RPMI8226 (cell line): ENCODE results near the gene FAM240B.

Experiments used
- DNase-seq: peaks from one replicate; pipeline ENCODE4 v3.0.0-alpha.2; 2015

Gene FAM240B

DNA sequence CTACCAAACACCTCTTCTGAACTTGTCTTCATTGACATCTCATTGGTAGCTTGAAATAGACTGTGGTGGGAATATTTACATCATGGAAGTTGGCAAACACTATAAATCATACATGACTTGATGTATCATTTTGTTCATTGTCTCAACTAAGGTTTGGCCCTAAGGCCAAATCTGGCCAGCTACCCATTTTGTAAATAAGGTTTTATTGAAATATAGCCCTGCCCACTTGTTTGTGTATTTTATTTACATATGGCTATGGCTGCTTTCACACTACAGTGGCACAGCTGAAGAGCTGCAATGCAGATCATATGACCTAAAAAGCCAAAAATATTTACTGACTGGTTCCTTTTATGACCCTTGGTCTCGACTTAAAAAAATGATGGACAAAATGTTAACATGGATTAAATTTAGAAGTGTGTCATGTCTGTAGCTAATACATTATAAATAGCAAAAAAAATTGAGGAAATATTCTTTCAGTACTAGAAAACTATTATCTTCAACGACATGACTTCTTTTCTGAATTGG lies 22.1 kb downstream of the FAM240B start:
- no peak for DNase-seq

DNA sequence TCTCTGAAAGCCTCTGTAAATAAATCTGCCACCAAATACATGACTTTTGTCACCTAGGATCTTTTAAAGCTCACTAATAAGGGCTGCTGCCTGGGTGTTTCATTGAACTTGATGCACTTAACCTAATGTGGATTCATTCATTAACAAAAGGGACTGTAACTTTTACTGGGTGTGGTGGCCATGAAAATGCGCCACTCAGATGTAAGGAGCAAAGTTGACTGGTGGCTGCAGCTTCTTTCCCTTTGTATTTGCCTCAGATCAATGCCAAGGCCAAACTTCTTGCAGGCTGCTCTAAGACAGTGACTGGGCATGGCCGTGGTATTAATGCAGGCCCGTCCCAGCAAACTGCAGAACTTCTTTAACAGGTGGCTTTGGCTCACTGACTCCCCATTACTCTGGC lies 22.9 kb downstream of the FAM240B start:
- no peak for DNase-seq

DNA sequence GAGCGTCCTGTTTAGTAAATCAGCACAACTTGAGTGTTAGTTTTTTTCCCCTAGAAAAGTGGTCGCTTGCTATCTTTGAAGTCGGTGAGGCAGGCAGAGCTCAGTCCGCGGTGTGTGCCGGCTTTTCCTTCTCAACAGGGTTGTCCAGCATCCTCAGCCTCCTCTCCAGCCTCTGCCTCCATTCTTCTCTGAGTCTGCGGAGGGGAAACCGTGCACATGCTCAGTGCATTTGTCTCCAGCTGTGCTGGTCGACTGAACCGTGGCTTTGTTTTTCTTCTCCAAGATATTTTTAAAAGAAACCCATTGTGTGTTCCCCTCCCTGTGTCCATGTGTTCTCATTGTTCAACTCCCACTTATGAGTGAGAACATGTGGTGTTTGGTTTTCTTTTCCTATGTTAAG lies 25.3 kb downstream of the FAM240B start:
- DNase-seq: no peak

DNA sequence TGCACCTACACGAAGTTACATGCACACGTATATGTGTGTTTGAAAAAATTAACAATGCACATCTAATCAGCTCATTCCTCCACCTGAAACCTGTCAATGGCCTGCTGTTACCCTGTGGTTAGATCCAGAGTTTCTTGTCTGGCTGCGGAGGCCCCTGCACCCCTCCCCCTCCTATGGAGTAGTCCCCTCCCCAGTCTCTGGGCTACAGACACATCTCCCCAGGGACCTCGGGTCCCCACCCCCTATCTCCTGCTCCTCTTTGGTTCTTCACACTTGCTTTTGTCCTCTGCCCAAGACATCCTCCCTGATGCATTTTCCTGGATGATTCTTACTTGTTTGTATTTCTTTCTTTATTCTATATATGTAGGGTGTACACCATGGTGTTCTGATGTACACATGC lies 27.2 kb downstream of the FAM240B start:
- DNase-seq: no peak

DNA sequence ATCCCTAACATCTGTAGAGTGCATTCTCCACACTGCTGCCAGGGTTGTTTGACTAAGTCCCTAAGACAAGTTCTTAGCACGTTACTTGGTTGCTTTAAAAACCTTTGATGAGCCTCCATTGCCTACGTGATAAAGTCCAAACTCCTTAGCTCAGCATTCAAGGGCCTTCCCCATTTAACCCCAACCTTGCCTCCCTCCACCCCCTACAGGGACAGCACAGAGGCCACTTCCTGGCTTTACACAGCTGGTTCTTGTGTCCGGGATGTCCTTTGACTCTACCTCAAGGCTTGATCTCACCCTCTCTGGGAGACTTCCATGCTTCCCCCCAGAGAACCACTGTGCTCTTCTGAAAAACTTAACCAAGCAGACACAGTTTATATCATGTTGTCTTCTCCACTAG lies 29.4 kb downstream of the FAM240B start:
- DNase-seq: no peak

DNA sequence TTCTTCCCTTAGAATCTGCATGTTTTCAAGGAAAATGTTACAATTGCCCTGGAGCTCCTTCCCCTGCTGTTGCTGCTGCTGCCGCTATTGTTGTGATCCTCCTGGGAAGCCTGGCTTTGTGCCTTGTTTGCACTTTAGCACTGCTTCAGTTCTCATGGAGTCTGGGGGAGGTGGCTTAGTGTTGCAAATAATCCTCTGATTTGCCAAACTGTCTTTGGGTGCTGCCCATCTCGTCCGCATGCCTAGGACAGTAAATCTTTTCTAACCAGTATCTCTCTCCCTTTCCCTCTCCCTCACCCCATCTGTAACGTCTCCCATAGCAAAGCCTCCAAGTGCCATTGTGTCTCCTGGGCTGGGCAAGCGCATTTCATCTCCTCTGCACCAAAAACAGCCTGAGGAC lies 30.3 kb downstream of the FAM240B start:
- no peak for DNase-seq

DNA sequence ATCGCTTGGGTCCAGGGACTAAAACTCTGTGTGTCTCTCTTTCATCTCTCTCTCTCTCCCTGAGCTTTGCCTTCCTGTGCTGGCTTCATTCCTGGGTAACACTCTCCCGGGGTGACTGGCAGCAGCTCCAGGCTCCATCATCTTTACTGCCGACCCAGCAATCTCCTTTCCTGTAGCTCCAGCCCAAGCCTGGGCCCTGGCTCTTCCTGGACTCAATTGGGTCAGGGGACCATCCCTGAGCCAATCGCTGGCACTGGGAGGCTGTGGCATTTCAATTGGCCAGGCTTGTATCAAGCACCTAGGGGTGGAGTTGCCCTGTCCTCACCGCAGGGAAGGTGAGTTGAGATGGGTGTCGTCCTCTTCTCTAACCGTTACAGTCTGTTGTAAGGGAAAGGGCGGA lies 31.9 kb downstream of the FAM240B start:
- no peak for DNase-seq

DNA sequence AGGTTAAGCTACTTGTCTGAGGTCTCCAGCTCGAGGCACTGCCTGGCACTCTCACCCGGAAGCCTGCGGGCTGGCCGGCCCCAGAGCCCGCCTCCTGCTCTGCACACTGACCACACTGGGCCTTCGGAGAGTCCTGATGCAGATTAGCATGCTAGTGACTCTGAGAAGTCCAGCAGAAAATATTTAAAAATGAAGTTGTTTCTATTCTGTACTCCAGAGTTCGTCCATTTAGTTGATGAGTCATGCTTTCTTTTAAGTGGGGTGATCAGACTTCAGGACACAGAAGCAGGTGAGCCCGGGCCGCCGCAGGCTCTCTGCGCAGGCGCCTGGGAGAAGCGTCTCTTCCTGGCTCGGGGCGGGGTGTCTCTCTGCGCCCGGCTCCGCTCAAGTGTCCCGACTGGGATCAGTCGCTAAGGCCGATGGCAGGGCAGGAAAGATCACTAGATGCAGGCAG lies 32.5 kb downstream of the FAM240B start:
- peak; percentile 59 for DNase-seq

DNA sequence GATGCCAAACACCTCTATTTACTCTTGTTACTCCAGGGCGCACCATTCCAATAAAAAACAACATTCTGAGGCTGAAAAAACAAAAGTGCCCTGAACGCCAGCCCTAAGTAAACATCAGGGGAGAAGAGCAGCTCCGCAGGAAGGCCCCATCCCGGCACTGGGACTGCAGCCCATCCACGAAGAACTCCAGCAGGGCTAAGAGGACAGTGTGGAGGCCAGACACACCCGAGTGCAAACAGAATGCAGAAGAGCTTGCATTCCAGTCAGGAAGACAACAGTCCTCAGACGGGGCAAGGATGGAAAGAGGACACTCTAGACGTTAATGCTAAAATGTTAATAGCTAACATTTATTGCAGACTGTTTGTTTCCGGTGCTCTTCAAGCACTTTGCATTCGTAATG lies 33.0 kb downstream of the FAM240B start:
- DNase-seq: no peak

DNA sequence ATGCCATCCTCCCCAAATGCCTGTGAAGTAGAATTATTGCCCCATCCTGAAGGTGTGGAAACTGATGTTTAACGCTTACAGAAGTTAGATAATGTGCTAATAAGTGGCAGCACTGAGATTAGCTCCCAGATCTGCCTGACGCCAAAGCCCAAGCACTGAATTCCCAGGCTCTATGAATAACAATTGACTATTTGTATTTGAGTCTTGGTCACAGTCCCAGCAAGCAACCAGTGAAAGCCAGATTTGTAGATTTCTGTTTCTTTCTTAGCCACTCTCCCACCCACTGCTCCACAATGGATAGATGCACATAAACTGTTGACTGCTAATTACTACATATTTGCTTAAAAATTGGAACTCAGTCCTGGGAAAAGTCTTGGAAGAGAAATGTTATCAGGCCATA lies 34.4 kb downstream of the FAM240B start:
- DNase-seq: no peak

DNA sequence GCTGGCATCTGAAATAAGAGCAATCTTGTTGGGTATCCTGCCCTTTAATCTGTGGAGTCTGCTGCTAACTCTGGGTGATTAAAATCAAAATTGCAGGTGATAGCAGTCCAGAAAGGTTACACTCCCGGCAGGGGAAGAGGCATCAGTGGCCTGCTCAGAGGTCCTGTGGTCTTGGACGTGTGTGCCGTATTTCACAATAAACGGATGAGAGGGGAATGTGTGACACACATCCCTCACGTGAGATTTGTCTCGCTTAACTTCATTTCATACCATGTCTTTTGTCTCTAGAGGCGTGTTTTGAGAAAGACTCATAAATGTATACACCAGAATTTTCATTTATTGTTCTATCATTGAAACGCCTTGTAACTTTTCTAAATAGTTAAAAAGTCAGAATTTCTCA lies 36.6 kb downstream of the FAM240B start:
- DNase-seq: no peak

DNA sequence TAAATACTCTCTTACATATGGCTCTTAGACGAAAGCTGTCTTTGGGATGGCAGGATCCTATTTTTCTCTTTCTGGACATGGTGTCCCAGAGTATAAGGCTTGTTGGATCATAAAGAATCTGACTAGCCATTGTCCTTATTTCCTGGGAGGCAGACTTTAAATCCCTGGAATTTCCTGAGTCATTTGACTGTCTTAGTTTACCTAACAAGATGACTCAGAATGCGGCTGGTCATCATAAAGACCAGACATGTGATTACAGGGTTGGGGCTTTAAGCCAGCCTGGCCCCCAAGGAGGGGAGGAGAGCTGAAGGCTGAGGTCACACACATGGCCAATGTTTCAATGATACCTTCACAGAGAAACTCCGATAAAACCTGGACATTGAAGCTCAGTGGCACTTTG lies 37.2 kb downstream of the FAM240B start:
- no peak for DNase-seq

DNA sequence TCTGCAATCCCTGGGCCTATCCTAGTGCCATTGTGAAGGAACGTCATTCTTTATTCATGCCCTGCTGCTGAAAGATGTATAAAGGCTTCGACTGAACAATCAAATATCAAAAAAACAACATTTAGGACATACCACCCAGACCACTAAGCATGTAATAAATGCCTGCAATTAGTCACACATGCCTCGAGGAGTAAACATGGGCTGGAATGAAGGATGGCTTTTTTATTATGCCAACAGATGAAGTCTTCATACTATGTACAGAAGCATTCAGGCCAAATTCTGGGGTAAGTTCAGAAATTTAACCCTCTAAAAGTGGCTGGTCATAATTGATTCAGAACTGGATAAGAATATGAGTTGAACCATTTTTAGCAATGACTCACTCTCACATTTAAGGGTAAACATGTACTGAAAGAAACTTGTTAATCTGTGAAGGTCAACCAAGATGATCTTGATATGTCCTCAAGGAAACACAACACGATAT lies 38.1 kb downstream of the FAM240B start:
- no peak for DNase-seq

DNA sequence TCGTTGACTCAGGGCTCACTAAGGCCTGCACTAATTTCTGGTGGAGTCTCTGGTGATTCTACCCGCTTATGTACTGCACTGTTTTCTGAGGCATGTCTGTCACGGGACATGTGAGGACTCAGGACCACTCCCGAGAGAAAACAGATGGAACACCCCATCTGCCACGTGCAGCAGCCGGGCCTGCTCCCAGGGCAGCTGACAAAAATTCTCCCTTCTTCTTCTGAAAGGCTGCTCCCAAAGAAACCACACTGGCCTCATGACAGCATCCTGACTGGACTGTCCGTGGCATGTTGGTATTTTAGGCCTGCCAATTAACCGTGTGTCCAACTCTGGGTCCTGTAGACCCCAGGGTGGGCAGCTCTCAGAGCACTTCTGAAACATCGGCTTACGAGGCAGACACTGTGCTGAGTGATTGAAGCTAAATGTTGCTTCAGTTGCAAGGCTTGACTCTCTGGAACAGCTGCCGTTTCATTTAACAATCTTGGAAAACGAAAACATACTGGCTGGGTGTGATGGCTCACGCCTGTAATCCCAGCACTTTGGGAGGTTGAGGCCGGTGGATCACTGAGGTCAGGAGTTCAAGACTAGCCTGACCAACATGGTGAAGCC lies 39.0 kb downstream of the FAM240B start:
- no peak for DNase-seq

DNA sequence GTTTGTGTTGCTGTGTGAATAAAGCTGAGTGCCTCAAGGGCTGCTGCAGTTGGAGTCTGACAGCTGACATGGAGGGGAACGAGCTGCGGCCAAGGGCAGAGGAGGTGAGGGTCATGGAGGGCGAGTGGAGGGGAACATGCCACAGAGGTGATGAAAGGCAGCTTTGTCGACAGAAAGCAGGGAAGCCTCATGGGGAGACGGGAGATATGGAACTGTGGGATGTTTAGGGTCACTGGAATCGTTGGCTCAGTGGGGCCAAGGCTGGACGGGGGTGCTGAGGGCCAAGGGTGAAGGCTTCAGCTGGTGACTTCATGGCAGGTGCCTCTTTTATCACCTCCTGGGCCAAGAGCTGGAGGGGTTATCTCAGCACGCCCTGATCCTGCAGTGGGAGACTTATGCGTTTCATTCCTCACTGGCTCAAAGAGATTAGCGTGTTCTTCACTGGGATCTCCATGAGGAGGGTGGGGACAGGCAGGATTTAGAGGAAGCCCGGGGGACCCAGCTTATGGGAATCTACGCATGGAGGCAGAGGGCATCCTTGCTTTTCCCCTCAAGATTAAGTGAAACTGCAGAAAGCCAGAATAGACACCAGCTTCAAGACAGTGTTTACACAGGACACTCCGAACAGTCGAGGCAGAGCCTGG lies 42.2 kb downstream of the FAM240B start:
- DNase-seq: no peak

DNA sequence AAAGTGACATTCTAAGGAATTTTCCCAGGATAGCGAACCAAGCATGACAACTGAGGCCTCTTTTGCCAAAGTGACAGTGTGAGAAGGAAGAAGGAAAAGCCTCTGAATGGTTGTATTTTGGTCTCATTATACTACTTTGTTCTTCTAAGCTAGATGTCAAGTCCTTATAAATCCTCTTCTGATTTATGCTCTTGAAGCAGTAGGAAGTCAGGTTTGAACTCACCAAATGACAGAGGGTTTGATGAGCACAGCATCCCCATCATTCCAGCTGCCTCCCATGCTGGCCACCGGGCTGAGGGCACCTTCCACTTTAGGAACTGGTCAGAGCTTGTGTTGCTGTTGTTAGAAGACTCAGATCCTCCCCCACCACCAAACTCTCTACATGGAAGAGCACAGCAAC lies 44.1 kb downstream of the FAM240B start:
- no peak for DNase-seq

DNA sequence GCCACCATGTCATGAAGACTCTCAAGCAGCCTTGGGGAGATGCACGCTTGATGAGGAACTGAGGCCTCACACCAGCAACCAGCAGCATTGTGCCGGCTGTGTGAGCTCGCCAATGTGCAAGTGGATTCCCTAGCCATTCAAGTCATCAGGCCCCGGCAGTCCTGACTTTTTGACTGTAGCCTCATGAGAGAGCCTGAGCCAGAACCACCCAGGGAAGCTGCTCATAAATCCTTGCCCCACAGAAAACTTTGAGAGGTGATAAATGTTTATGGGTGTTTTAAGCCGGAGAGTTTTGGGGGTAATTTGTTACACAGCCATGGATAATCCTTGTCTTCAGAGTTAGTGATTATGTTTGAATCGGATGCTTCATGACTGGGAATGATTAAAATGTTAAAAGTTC lies 44.7 kb downstream of the FAM240B start:
- DNase-seq: no peak

DNA sequence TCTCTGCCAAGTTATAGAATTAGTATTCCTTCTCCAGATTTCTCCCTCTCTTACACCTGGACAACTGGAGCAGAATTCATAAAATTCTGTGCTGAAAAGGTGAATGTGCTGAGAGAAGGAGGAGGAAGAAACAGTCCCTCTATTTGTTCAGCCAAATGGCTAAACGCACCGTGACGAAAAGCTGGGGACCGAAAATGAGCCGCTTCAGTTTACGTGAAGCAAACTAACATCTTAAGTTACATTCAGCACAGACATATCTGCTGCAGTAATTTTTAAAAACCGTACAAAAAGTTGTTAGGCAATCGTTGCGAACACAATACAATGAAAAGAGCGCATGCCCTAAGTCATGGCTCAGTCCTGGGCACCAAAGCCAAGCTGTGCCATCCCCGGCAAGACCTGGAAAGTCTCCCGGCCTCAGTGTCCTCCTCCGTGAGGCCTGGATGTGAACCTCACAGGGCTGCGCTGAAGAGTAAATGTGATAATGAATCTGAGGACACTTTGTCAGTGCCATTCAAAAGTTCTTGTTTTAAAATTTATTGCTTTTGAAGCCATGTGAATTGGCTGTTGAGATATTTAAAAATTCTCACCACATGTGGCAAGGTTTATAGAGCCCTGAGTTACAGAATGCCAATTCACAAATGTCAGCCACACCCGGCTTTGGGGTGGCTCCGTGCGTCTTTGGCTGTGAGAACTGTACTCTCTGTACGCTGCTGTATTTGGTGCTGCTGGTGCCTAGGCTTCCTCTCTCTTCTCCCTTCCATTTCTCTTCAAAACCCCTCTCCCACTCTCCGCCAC lies 46.3 kb downstream of the FAM240B start:
- no peak for DNase-seq

DNA sequence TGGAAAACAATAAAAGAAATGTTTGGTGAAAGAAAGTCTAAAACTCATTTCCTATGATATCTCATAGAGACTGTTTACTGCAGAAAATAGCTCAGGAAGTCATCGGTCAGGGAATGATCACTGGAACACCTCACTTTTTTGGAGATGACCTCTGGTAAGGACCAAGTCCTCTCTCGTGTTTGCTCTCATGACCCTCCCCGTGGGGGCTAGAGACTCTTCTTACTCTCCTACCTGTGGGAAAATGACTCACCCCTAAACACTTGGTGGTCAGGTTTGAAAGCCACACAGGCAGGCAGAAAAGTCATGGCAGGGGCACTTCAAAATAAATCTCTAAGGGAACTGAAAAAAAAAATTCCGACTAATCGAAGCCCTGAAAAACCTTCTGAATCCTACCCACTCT lies 48.2 kb downstream of the FAM240B start:
- DNase-seq: peak; percentile 10

DNA sequence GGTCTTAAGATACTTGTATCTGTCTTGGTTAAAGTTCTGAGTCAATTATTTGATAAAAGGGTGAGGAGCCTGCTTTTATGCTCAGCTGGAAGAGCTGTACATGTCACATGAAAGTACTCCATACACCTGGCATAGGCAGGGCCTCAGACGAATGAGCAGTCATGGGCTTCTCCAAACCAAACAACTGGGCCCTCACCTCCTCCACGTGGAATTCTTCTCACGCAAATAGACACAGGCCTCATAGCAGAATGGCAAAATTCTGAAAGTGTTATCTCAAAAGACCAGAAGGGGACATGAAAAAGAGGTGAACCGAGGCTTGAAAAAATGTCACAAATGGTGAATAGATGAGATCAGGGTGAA lies 48.6 kb downstream of the FAM240B start:
- no peak for DNase-seq

DNA sequence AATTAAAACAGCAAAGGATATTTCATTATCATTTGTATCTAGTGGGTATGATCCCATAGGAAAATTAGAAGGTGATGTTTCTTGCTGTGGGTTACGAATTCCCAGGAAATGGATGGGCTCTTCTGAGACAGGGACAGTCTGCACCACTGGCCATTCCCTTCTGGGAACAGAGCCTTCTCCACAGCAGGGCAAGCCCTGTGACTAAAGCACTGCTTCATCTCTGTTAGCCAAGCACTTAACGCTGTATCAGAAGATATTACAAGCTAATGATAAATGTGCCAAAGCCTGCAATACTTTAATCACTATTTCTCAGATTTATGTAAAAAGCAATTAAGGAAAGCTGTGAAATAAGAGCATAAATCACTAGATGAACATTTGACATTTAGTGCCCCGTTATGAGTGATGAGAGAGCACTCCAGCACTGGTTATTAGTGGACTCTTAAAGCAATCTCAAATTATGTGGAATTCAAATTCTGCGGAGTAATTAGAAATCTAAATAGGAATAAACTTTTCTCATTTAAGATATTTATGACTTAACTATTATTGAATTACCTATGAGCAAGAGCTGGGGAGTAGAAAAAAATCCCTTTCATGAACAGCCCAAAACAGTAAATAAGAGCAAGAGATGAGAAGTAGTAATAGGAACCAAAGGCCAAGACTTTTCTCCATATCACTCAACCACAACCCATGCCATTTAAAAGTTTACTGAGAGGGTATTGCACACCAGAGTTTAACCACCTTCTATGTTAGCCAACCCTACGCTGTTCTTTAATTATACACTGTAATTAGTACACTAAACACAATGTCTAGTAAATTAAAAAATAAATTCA lies 49.2 kb downstream of the FAM240B start:
- no peak for DNase-seq

DNA sequence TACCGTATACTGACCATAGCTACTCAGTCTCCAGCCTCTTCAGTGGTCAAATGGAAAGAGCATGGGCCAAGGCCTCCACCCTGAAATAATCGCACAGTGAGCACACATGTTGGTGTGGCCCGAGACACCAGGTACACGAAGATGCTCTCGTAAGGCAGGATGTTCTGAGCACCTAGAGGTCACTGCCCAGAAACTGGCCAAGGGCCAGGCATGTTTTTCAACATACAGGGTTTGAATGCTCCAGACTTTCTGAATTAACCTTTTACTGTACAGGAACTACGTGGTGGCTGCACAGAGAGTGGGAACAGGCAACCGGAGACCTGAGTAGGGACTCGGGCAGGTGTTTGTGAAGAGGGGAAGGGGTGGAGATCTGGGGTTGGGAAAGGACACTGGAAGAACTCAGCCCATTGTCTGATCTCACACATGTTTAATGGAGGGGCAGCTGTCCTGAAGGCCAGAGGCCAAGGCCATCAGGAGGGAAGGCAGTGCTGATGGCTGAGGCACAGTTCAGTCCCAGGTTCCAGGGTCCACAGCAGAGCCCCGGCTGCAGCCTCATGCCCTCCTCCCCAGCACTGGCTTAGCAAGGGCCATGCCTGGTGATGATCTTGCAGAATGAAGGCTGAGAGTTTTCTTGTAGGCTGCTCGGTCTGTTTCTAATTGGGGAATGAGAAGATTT lies 51.0 kb downstream of the FAM240B start:
- peak; percentile 54 for DNase-seq
